Neural cell (in vitro differentiated cells): ENCODE measurements around the gene PUM1.

Experiments
- CTCF ChIP-seq: fragments of 450-650 bp; IDR thresholded peaks from 2 replicates; pipeline ENCODE4 v1.5.1; 2014; ENCODE audit warnings: antibody characterized with exemption, mild to moderate bottlenecking, moderate library complexity; ENCODE audit not compliant: poor library complexity, severe bottlenecking
- EP300 ChIP-seq: fragments of 450-650 bp; conservative IDR thresholded peaks from 2 replicates; pipeline ENCODE4 v1.6.1; 2014; ENCODE audit warnings: antibody characterized with exemption, mild to moderate bottlenecking, moderate library complexity; ENCODE audit not compliant: poor library complexity, severe bottlenecking
- EZH2 ChIP-seq: fragments of 200-600, 300-800 bp; shearing (Covaris generic), sonication (generic); IDR thresholded peaks from 2 replicates; pipeline ENCODE4 v1.6.1; 2014; ENCODE audit warnings: antibody characterized with exemption, low read length, borderline replicate concordance, mild to moderate bottlenecking; ENCODE audit not compliant: insufficient read depth, poor library complexity, severe bottlenecking
- POLR2AphosphoS5 ChIP-seq: IDR thresholded peaks from 2 replicates; pipeline ENCODE4 v1.6.1; 2012
- RAD21 ChIP-seq: fragments of 450-650 bp; conservative IDR thresholded peaks from 2 replicates; pipeline ENCODE4 v1.6.1; 2014; ENCODE audit warnings: antibody characterized with exemption, mild to moderate bottlenecking, moderate library complexity
- SMC3 ChIP-seq: fragments of 450-650 bp; conservative IDR thresholded peaks from 2 replicates; pipeline ENCODE4 v1.6.1; 2014; ENCODE audit warnings: antibody characterized with exemption, mild to moderate bottlenecking, moderate library complexity; ENCODE audit not compliant: poor library complexity
- TAF1 ChIP-seq: IDR thresholded peaks from 2 replicates; pipeline ENCODE4 v1.6.1; 2012; ENCODE audit warnings: low read depth
- TF ChIP-seq, protein P1 (sequence below): IDR thresholded peaks from 2 replicates; pipeline ENCODE4 v1.6.1; 2012; ENCODE audit warnings: borderline replicate concordance

GRCh38 chr1:30899577-30900389 is 165.7 kb downstream of the PUM1 start:
- TF ChIP-seq EZH2 (no peak), CTCF (no peak), RAD21 (no peak), EP300 (no peak), SMC3 (no peak), POLR2AphosphoS5 (no peak), TAF1 (no peak)
- TF ChIP-seq, protein P1, sequence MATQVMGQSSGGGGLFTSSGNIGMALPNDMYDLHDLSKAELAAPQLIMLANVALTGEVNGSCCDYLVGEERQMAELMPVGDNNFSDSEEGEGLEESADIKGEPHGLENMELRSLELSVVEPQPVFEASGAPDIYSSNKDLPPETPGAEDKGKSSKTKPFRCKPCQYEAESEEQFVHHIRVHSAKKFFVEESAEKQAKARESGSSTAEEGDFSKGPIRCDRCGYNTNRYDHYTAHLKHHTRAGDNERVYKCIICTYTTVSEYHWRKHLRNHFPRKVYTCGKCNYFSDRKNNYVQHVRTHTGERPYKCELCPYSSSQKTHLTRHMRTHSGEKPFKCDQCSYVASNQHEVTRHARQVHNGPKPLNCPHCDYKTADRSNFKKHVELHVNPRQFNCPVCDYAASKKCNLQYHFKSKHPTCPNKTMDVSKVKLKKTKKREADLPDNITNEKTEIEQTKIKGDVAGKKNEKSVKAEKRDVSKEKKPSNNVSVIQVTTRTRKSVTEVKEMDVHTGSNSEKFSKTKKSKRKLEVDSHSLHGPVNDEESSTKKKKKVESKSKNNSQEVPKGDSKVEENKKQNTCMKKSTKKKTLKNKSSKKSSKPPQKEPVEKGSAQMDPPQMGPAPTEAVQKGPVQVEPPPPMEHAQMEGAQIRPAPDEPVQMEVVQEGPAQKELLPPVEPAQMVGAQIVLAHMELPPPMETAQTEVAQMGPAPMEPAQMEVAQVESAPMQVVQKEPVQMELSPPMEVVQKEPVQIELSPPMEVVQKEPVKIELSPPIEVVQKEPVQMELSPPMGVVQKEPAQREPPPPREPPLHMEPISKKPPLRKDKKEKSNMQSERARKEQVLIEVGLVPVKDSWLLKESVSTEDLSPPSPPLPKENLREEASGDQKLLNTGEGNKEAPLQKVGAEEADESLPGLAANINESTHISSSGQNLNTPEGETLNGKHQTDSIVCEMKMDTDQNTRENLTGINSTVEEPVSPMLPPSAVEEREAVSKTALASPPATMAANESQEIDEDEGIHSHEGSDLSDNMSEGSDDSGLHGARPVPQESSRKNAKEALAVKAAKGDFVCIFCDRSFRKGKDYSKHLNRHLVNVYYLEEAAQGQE: no peak
